Measurements from ENCODE around the gene HSD3B1. TPM values are rescaled to one million over a fixed set of nuclear protein-coding genes. Genes with fewer than 3 reads are reported as not detected.

HSD3B1 gene
- not detected for total RNA-seq

- Mint-ChIP-seq H3K36me3 (ENCODE audit: insufficient read depth) (no peaks in the 10 kb centered on the region), H3K4me3 (no peak within 1 kb of the TSS), H3K4me1 (ENCODE audit: low read depth) (no peaks in the 10 kb centered on the region), H3K27me3 (ENCODE audit: low read depth) (peaks cover 3% of the 10 kb centered on the region), H3K9me3 (no peaks in the 10 kb centered on the region)
- ATAC-seq (no peak), DNase-seq (no peak)
Measured at GRCh38 chr1:119506941-119507340, at the start of gene HSD3B1. Gene HSD3B1 (plus strand): TSS chr1:119507210. CDS start chr1:119507477, 267 bp downstream.

- Mint-ChIP-seq H3K4me1 (ENCODE audit: low read depth) (no peaks in the 10 kb centered on the region), H3K4me3 (no peak overlapping the region), H3K9me3 (no peaks in the 10 kb centered on the region), H3K36me3 (ENCODE audit: insufficient read depth) (no peaks in the 10 kb centered on the region), H3K27me3 (ENCODE audit: low read depth) (no peaks in the 10 kb centered on the region)
- no peak for ATAC-seq
- no peak for DNase-seq
Measured at GRCh38 chr1:119462964-119463363, 44.0 kb upstream of the HSD3B1 start.

GRCh38 chr1:119463569-119463968 lies 43.4 kb upstream of the HSD3B1 start:
- DNase-seq (no peak), ATAC-seq (no peak)
- Mint-ChIP-seq H3K36me3 (ENCODE audit: insufficient read depth) (no peaks in the 10 kb centered on the region), H3K4me1 (ENCODE audit: low read depth) (no peaks in the 10 kb centered on the region), H3K27me3 (ENCODE audit: low read depth) (no peaks in the 10 kb centered on the region), H3K9me3 (no peaks in the 10 kb centered on the region), H3K4me3 (no peak overlapping the region)

- no peaks in the 10 kb centered on the region for H3K9me3 Mint-ChIP-seq
- no peaks in the 10 kb centered on the region for H3K27me3 Mint-ChIP-seq (ENCODE audit: low read depth)
- DNase-seq (no peak), ATAC-seq (no peak)
- no peak overlapping the region for H3K4me3 Mint-ChIP-seq
- no peaks in the 10 kb centered on the region for H3K4me1 Mint-ChIP-seq (ENCODE audit: low read depth)
- no peaks in the 10 kb centered on the region for H3K36me3 Mint-ChIP-seq (ENCODE audit: insufficient read depth)
Measured at GRCh38 chr1:119466445-119466844, 40.6 kb upstream of the HSD3B1 start.

GRCh38 chr1:119467219-119467618 lies 39.8 kb upstream of the HSD3B1 start:
- Mint-ChIP-seq H3K9me3 (no peaks in the 10 kb centered on the region), H3K4me1 (ENCODE audit: low read depth) (no peaks in the 10 kb centered on the region), H3K4me3 (no peak overlapping the region), H3K27me3 (ENCODE audit: low read depth) (no peaks in the 10 kb centered on the region), H3K36me3 (ENCODE audit: insufficient read depth) (no peaks in the 10 kb centered on the region)
- no peak for DNase-seq
- ATAC-seq = no peak

GRCh38 chr1:119467857-119468668 lies 38.9 kb upstream of the HSD3B1 start:
- ATAC-seq (no peak), DNase-seq (no peak)
- Mint-ChIP-seq H3K9me3 (no peaks in the 10 kb centered on the region), H3K27me3 (ENCODE audit: low read depth) (no peaks in the 10 kb centered on the region), H3K36me3 (ENCODE audit: insufficient read depth) (no peaks in the 10 kb centered on the region), H3K4me1 (ENCODE audit: low read depth) (no peaks in the 10 kb centered on the region), H3K4me3 (no peak overlapping the region)

- Mint-ChIP-seq H3K4me3 (no peak overlapping the region), H3K4me1 (ENCODE audit: low read depth) (no peaks in the 10 kb centered on the region), H3K9me3 (no peaks in the 10 kb centered on the region), H3K27me3 (ENCODE audit: low read depth) (no peaks in the 10 kb centered on the region), H3K36me3 (ENCODE audit: insufficient read depth) (no peaks in the 10 kb centered on the region)
- DNase-seq (no peak), ATAC-seq (no peak)
Measured at GRCh38 chr1:119469741-119470140, 37.3 kb upstream of the HSD3B1 start.

GRCh38 chr1:119470377-119470776 lies 36.6 kb upstream of the HSD3B1 start:
- no peak for ATAC-seq

GRCh38 chr1:119470958-119471357 lies 36.1 kb upstream of the HSD3B1 start:
- ATAC-seq (no peak), DNase-seq (no peak)
- no peak overlapping the region for H3K4me3 Mint-ChIP-seq
- H3K9me3 Mint-ChIP-seq = no peaks in the 10 kb centered on the region
- no peaks in the 10 kb centered on the region for H3K4me1 Mint-ChIP-seq (ENCODE audit: low read depth)
- H3K36me3 Mint-ChIP-seq (ENCODE audit: insufficient read depth) = no peaks in the 10 kb centered on the region
- H3K27me3 Mint-ChIP-seq (ENCODE audit: low read depth) = no peaks in the 10 kb centered on the region

More at GRCh38 chr1:119470377-119470776, 36.6 kb upstream of the HSD3B1 start:
- no peaks in the 10 kb centered on the region for H3K36me3 Mint-ChIP-seq (ENCODE audit: insufficient read depth)
- no peak overlapping the region for H3K4me3 Mint-ChIP-seq
- H3K9me3 Mint-ChIP-seq = no peaks in the 10 kb centered on the region
- DNase-seq = no peak
- no peaks in the 10 kb centered on the region for H3K27me3 Mint-ChIP-seq (ENCODE audit: low read depth)
- no peaks in the 10 kb centered on the region for H3K4me1 Mint-ChIP-seq (ENCODE audit: low read depth)

- H3K4me1 Mint-ChIP-seq (ENCODE audit: low read depth) = no peaks in the 10 kb centered on the region
- H3K27me3 Mint-ChIP-seq (ENCODE audit: low read depth) = no peaks in the 10 kb centered on the region
- no peaks in the 10 kb centered on the region for H3K9me3 Mint-ChIP-seq
- no peak overlapping the region for H3K4me3 Mint-ChIP-seq
- no peaks in the 10 kb centered on the region for H3K36me3 Mint-ChIP-seq (ENCODE audit: insufficient read depth)
- DNase-seq (no peak), ATAC-seq (no peak)
Measured at GRCh38 chr1:119471566-119471965, 35.4 kb upstream of the HSD3B1 start.

GRCh38 chr1:119472080-119472818 lies 34.8 kb upstream of the HSD3B1 start:
- H3K27me3 Mint-ChIP-seq (ENCODE audit: low read depth) = no peaks in the 10 kb centered on the region
- H3K4me1 Mint-ChIP-seq (ENCODE audit: low read depth) = no peaks in the 10 kb centered on the region
- H3K36me3 Mint-ChIP-seq (ENCODE audit: insufficient read depth) = no peaks in the 10 kb centered on the region
- ATAC-seq (no peak), DNase-seq (no peak)
- no peaks in the 10 kb centered on the region for H3K9me3 Mint-ChIP-seq
- H3K4me3 Mint-ChIP-seq = no peak overlapping the region

- no peaks in the 10 kb centered on the region for H3K4me1 Mint-ChIP-seq (ENCODE audit: low read depth)
- H3K27me3 Mint-ChIP-seq (ENCODE audit: low read depth) = no peaks in the 10 kb centered on the region
- DNase-seq (no peak), ATAC-seq (no peak)
- H3K9me3 Mint-ChIP-seq = no peaks in the 10 kb centered on the region
- H3K36me3 Mint-ChIP-seq (ENCODE audit: insufficient read depth) = no peaks in the 10 kb centered on the region
- no peak overlapping the region for H3K4me3 Mint-ChIP-seq
Measured at GRCh38 chr1:119472819-119473175, 34.2 kb upstream of the HSD3B1 start.

- Mint-ChIP-seq H3K9me3 (no peaks in the 10 kb centered on the region), H3K4me3 (no peak overlapping the region), H3K36me3 (ENCODE audit: insufficient read depth) (no peaks in the 10 kb centered on the region), H3K27me3 (ENCODE audit: low read depth) (no peaks in the 10 kb centered on the region), H3K4me1 (ENCODE audit: low read depth) (no peaks in the 10 kb centered on the region)
- DNase-seq (no peak), ATAC-seq (no peak)
Measured at GRCh38 chr1:119475866-119476439, 31.1 kb upstream of the HSD3B1 start.

GRCh38 chr1:119477710-119478109 lies 29.3 kb upstream of the HSD3B1 start:
- H3K4me1 Mint-ChIP-seq (ENCODE audit: low read depth) = no peaks in the 10 kb centered on the region
- no peak for ATAC-seq
- no peaks in the 10 kb centered on the region for H3K36me3 Mint-ChIP-seq (ENCODE audit: insufficient read depth)
- no peaks in the 10 kb centered on the region for H3K27me3 Mint-ChIP-seq (ENCODE audit: low read depth)
- no peak overlapping the region for H3K4me3 Mint-ChIP-seq
- no peaks in the 10 kb centered on the region for H3K9me3 Mint-ChIP-seq
- DNase-seq = no peak

- Mint-ChIP-seq H3K36me3 (ENCODE audit: insufficient read depth) (no peaks in the 10 kb centered on the region), H3K4me3 (no peak overlapping the region), H3K9me3 (no peaks in the 10 kb centered on the region), H3K27me3 (ENCODE audit: low read depth) (no peaks in the 10 kb centered on the region), H3K4me1 (ENCODE audit: low read depth) (no peaks in the 10 kb centered on the region)
- ATAC-seq (no peak), DNase-seq (no peak)
Measured at GRCh38 chr1:119480175-119480574, 26.8 kb upstream of the HSD3B1 start.
